ENCODE measurements around the gene FAF1.

GRCh38 chr1:50644447-50645105 is 315.5 kb downstream of the FAF1 start:
- TF ChIP-seq, protein P1, sequence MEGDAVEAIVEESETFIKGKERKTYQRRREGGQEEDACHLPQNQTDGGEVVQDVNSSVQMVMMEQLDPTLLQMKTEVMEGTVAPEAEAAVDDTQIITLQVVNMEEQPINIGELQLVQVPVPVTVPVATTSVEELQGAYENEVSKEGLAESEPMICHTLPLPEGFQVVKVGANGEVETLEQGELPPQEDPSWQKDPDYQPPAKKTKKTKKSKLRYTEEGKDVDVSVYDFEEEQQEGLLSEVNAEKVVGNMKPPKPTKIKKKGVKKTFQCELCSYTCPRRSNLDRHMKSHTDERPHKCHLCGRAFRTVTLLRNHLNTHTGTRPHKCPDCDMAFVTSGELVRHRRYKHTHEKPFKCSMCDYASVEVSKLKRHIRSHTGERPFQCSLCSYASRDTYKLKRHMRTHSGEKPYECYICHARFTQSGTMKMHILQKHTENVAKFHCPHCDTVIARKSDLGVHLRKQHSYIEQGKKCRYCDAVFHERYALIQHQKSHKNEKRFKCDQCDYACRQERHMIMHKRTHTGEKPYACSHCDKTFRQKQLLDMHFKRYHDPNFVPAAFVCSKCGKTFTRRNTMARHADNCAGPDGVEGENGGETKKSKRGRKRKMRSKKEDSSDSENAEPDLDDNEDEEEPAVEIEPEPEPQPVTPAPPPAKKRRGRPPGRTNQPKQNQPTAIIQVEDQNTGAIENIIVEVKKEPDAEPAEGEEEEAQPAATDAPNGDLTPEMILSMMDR (IDR thresholded peaks at IDR 0.05; ENCODE audit: low read depth, low read length), result no peak
- TF ChIP-seq MAX (IDR thresholded peaks at IDR 0.05; ENCODE audit: low read depth, low read length) (no peak), POLR2A (IDR thresholded peaks at IDR 0.05; ENCODE audit: extremely low read depth, insufficient read length) (no peak)
